Lower lobe of right lung (tissue), 2 donors: ENCODE results near the gene TRIM36. TPM values are rescaled to one million over a fixed set of nuclear protein-coding genes. Genes with fewer than 3 reads are reported as not detected.

Experiments
- ATAC-seq, 2 donors: fragments of 200-7000 bp; cut with Tn5 transposase; one replicate each; pipeline ENCODE4 v1.9.1; 2020 to 2022; ENCODE audit warnings: mild to moderate bottlenecking in 2 of 2, moderate library complexity in 2 of 2
- DNase-seq: peaks from one replicate; pipeline ENCODE4 v3.0.0-alpha.2; 2020
- H3K27ac ChIP-seq: fragments of 200-600 bp; one replicate; pipeline ENCODE4 v1.8.0; 2022
- H3K27me3 ChIP-seq: fragments of 200-600 bp; one replicate; pipeline ENCODE4 v1.8.0; 2022; ENCODE audit warnings: low read depth
- H3K36me3 ChIP-seq: fragments of 200-600 bp; one replicate; pipeline ENCODE4 v1.8.0; 2022; ENCODE audit warnings: mild to moderate bottlenecking
- H3K4me1 ChIP-seq: fragments of 200-600 bp; one replicate; pipeline ENCODE4 v1.8.0; 2022
- H3K4me3 ChIP-seq: fragments of 200-600 bp; one replicate; pipeline ENCODE4 v1.8.0; 2022; ENCODE audit warnings: mild to moderate bottlenecking
- H3K9me3 ChIP-seq: fragments of 200-600 bp; one replicate; pipeline ENCODE4 v1.8.0; 2022
- intact Hi-C: fragments of 100-400 bp; cut with DNase I; formaldehyde crosslinking; loops from one replicate; pipeline ENCODE4 v1.11.0; 2022
- total RNA-seq: library from RNA; stranded (reverse); fragmentation: NEBNext Ultra II Directional; extraction: Animal tissue kit (Norgen Biotek cat#: 25700); gene quantifications from one replicate; pipeline ENCODE4 v1.2.1, GENCODE V29; 2021
- TF ChIP-seq, protein P1 (sequence below): fragments of 200-600 bp; IDR thresholded peaks from one replicate; pipeline ENCODE4 v1.8.0; 2022; ENCODE audit warnings: antibody characterized with exemption, mild to moderate bottlenecking
- donor health status: DM: no; HTN: yes; CAD: no; lungs with severe emphysema.

The TRIM36 gene
- total RNA-seq, 1 donor from 2014 or later: 5.5 TPM

DNA sequence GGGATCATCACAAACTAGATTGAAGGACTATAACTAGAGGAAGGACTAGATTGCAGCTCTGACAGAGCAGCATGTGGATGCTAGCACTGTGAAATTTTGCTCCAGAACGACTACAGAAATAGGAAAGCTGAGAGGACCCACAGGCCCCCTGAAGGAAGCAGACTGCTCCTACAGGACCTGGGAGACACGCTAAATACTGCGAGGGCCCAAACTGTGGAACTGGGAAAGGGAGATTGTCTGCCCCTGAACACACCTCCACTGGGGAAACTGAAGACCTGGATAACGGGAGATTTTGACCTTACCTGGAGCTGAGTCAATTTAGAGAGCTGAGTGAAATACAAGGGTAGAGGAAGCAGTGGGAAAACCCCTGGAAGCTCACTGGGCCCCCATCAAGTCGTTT, 19.2 kb downstream of the TRIM36 start:
- no peaks in the 10 kb centered on the region for H3K27me3 ChIP-seq

DNA sequence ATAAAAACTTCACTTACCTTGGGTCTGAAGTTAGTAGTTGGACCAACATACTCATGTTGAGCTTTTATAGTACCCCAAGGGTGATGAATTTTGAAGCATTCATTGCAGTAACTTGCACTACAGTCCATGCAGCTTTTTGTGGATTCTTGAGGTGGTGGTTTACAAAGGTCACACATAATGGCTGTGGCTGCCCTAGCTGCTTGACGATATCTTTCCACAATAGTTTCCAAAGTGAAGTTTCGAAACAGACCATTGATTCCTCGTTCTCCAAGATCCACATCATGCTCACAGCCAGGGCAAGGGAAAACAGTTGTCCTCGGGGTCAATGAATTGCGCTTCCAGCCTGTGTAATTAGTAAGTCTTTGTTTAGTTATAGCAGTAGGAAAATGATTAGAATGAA, 22.7 kb downstream of the TRIM36 start:
- no peak for ATAC-seq
- TF ChIP-seq, protein P1, sequence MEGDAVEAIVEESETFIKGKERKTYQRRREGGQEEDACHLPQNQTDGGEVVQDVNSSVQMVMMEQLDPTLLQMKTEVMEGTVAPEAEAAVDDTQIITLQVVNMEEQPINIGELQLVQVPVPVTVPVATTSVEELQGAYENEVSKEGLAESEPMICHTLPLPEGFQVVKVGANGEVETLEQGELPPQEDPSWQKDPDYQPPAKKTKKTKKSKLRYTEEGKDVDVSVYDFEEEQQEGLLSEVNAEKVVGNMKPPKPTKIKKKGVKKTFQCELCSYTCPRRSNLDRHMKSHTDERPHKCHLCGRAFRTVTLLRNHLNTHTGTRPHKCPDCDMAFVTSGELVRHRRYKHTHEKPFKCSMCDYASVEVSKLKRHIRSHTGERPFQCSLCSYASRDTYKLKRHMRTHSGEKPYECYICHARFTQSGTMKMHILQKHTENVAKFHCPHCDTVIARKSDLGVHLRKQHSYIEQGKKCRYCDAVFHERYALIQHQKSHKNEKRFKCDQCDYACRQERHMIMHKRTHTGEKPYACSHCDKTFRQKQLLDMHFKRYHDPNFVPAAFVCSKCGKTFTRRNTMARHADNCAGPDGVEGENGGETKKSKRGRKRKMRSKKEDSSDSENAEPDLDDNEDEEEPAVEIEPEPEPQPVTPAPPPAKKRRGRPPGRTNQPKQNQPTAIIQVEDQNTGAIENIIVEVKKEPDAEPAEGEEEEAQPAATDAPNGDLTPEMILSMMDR: no peak
- intact Hi-C loops: no loop called here
- Histone ChIP-seq H3K27ac (no peak overlapping the region), H3K27me3 (no peaks in the 10 kb centered on the region), H3K36me3 (no peaks in the 10 kb centered on the region), H3K4me3 (no peak overlapping the region), H3K9me3 (no peaks in the 10 kb centered on the region), H3K4me1 (no peaks in the 10 kb centered on the region)
- DNase-seq: no peak

More for the DNA sequence above, 19.2 kb downstream of the TRIM36 start:
- Histone ChIP-seq H3K27ac (no peak overlapping the region), H3K4me1 (no peaks in the 10 kb centered on the region), H3K4me3 (no peak overlapping the region), H3K9me3 (no peaks in the 10 kb centered on the region), H3K36me3 (no peaks in the 10 kb centered on the region)
- no peak for ATAC-seq
- TF ChIP-seq, protein P1: no peak
- intact Hi-C loops: no loop called here
- DNase-seq: no peak

DNA sequence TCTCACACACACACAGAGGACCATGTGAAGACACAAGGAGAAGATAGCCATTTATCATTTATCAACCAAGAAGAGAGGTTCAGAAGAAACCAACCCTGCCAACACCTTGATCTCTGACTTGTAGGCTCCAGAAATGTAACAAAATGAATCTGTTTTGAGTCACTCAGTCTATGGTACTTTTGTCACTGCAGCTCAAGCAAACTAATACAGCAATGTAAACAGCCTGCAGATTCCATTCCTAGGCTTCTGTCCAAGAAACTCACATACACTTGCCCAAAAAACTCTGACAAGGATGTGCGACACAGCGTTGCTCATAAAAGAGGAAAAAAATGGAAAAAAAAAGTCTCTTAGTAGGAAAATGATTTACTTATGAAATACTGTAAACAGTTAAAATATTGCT, 33.4 kb downstream of the TRIM36 start:
- no peak for DNase-seq
- TF ChIP-seq, protein P1: no peak
- H3K27ac ChIP-seq: no peak overlapping the region
- H3K4me3 ChIP-seq: no peak overlapping the region
- H3K27me3 ChIP-seq: no peaks in the 10 kb centered on the region
- intact Hi-C loops: no loop called here
- no peaks in the 10 kb centered on the region for H3K36me3 ChIP-seq
- H3K9me3 ChIP-seq: no peaks in the 10 kb centered on the region
- H3K4me1 ChIP-seq: no peaks in the 10 kb centered on the region
- ATAC-seq: no peak

DNA sequence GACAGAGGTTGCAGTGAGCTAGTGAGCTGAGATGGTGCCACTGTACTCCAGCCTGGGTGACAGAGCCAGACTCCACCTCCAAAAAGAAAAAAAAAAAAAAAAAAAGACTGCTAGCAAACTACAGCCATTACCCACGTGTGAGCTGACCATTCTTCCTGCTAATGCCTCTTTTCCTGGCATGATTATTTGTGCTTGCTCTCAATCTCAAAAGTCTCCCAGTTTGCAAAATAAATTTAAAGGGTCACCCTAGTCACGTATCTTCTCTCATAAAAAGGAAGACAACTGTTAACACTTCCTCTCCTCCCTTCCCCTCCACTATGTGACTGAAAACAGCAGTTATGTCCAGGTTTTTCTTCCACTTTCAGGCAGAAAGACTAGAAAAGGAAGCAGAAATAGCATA, 37.2 kb downstream of the TRIM36 start:
- no peak for DNase-seq
- TF ChIP-seq, protein P1: no peak
- no peaks in the 10 kb centered on the region for H3K4me1 ChIP-seq
- no peak overlapping the region for H3K27ac ChIP-seq
- intact Hi-C loops: no loop called here
- no peaks in the 10 kb centered on the region for H3K27me3 ChIP-seq
- no peaks in the 10 kb centered on the region for H3K36me3 ChIP-seq
- H3K4me3 ChIP-seq: no peak overlapping the region
- no peaks in the 10 kb centered on the region for H3K9me3 ChIP-seq
- no peak for ATAC-seq

DNA sequence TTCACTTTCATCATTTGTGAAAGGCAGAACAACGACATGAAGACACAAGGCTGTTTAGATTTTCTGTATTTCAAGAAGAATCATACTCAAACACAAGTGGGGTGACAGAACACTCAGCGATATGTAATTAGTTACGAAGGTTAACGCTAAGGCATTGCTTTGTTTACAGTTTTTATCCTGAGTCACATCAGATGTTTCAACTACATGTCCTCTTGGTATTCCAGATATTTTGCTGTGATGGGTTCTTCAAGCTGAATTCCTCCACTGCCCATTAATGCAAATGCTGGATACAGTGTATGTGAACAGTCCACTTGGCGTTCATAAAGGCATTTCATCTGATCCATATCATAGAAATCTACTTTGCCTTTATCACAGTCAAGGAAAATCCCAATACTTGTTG, 43.4 kb downstream of the TRIM36 start:
- no peak overlapping the region for H3K4me3 ChIP-seq
- DNase-seq: no peak
- H3K9me3 ChIP-seq: no peaks in the 10 kb centered on the region
- H3K4me1 ChIP-seq: no peaks in the 10 kb centered on the region
- TF ChIP-seq, protein P1: no peak
- no peak for ATAC-seq
- H3K27me3 ChIP-seq: no peaks in the 10 kb centered on the region
- H3K36me3 ChIP-seq: no peaks in the 10 kb centered on the region
- intact Hi-C loops: no loop called here
- H3K27ac ChIP-seq: no peak overlapping the region

DNA sequence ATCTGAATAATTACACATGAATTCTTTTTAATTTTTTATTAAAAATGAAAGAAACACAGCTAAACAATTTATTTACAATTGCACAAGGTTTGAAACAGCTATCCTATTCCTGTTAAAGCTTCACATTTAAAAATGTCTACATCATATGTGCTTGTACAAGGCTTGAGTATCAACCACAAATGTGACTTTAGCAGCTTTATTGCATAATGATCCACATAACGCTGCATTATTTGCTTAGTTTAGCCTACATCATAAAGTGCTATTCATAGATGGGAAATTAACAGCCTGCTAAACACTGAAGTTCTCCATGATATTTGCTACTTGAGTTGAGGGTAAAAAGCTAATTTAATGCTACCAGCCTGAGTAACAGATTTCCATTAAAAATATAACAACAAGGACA, 45.0 kb downstream of the TRIM36 start:
- Histone ChIP-seq H3K4me1 (no peaks in the 10 kb centered on the region), H3K27ac (no peak overlapping the region), H3K9me3 (no peaks in the 10 kb centered on the region), H3K27me3 (no peaks in the 10 kb centered on the region), H3K4me3 (no peak overlapping the region), H3K36me3 (no peaks in the 10 kb centered on the region)
- intact Hi-C loops: no loop called here
- no peak for ATAC-seq
- DNase-seq: no peak
- TF ChIP-seq, protein P1: no peak
